GM21529 (cell line): ENCODE results near the gene MROH2A.

Experiments used
- ATAC-seq: cut with Tn5 transposase; IDR thresholded peaks from one replicate; pipeline ENCODE4 v1.9.1; 2021; ENCODE audit not compliant: unreplicated experiment

Gene MROH2A

GRCh38 chr2:233835230-233836186 lies 57.4 kb downstream of the MROH2A start:
- ATAC-seq, result no peak

- ATAC-seq, result no peak
Measured at GRCh38 chr2:233836359-233836758, 58.2 kb downstream of the MROH2A start.

DNA sequence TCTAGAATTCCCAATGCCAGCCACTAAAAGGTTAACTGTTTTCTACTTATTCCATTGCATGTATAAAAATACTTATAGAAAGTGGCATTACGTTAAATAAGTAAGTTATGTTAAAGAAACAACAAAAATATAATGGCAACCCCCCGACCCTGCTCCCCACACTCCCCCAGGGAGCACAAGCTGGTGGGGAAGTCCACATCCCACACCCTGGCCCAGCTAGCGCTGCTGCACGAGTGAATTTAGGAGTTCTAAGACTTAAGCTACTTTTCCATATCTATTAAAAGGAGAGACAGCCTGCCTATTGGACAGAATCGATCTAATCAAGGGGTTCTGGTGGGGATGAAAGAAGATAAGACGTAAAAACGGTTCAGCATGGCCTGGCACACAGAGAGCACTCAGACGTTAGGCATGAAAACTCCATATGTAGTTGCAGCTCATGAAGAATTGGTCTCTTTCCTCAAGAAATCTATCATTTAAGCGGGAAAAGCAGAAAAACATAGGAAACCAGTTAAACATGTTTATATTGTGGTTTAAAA lies 59.6 kb downstream of the MROH2A start:
- ATAC-seq, result no peak

DNA sequence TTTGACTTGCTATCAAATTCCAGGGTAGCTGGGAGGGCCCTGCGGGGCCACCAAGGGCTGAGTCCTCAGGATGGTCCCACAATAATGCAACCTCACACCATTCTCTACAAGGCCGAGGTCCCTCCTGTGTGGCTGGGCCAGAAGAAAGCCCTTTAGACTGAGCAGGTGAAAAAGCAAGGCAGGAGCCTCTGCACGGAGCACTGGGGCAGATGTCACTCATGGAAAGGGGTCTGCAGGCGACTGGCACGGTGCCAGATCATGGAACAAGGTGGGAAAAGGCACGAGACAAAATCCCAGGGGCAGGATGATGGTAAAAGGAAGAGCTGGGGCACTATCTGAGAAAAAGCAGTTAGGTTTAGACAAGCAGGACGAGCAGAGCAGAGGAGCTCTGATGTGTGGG lies 60.1 kb downstream of the MROH2A start:
- no peak for ATAC-seq

GRCh38 chr2:233838726-233839446 lies 60.8 kb downstream of the MROH2A start:
- no peak for ATAC-seq

- ATAC-seq, result no peak
Measured at GRCh38 chr2:233839447-233839820, 61.3 kb downstream of the MROH2A start.

DNA sequence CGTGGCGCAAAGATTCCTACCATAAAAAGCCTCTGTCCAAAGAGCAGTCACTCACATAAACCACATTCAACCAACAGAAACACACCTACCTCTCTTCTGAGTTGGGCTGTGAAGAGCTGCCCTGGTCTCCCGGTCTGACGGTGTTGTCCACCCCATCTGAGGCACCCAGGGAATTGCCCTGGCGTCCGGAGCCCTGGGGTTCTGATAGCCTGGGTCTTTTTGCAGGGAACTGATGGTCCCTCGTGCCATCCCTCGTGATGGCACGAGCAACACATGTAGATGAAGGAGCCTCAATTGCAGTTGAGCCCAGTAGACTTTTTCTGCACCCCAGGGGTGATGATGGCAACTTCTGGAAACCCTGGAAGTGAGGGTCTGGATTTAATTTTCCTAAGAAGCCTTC lies 62.4 kb downstream of the MROH2A start:
- ATAC-seq, result no peak

- ATAC-seq, result no peak
Measured at GRCh38 chr2:233841183-233841582, 63.1 kb downstream of the MROH2A start.

GRCh38 chr2:233844064-233844807 lies 66.1 kb downstream of the MROH2A start:
- ATAC-seq, result no peak

DNA sequence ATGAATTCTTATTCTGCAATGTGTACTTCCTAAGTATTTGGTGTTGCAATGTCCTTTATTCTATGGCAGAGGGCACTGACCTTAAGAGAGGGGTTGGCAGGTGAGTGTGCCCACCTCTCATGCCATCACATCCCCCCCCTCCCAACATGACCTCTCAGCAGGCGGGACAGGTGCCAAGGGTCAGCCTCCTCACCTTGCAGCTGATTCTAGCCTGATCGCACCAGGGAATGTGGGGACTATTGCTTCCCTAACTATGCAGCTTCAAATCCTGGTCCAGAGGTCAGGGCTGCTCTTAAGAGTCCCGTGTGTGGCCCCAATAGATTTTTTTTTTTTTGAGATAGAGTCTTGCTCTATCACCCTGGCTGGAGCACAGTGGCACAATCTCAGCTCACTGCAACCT lies 66.7 kb downstream of the MROH2A start:
- no peak for ATAC-seq

GRCh38 chr2:233845301-233846060 lies 67.4 kb downstream of the MROH2A start:
- no peak for ATAC-seq

GRCh38 chr2:233846387-233847247 lies 68.5 kb downstream of the MROH2A start:
- ATAC-seq, result no peak

GRCh38 chr2:233847248-233847898 lies 69.2 kb downstream of the MROH2A start:
- ATAC-seq, result no peak

- no peak for ATAC-seq
Measured at GRCh38 chr2:233848276-233848675, 70.1 kb downstream of the MROH2A start.

- no peak for ATAC-seq
Measured at GRCh38 chr2:233849607-233850271, 71.6 kb downstream of the MROH2A start.

- no peak for ATAC-seq
Measured at GRCh38 chr2:233850745-233851144, 72.6 kb downstream of the MROH2A start.

DNA sequence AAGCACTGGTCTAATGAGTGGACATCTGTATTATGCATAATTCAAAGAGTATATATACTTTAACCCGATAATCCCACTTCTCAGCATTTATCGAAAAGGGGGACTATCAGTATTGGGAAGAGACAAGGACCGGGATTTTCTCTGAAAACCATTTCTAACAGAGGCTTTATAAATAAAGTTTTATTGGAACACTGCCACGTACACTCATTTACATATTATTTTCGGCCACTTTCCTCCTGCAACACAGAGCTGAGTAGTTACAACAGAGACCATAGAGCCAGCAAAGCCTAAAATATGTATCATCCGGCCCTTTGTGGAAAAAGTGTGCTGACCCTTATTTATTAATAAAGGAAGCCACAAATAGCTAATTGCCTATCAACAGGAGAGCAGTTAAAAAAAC lies 73.0 kb downstream of the MROH2A start:
- no peak for ATAC-seq

- no peak for ATAC-seq
Measured at GRCh38 chr2:233852056-233852455, 73.9 kb downstream of the MROH2A start.
